H1 (cell line): Measurements from ENCODE around the gene JOSD2. TPM values are rescaled to one million over a fixed set of nuclear protein-coding genes. Genes with fewer than 3 reads are reported as not detected.

Experiments used
- JUND ChIP-seq: IDR thresholded peaks from 2 replicates; pipeline ENCODE4 v1.6.1; 2011; ENCODE audit warnings: mild to moderate bottlenecking, improper control_type of control experiment, low read length
- polyA plus RNA-seq, 7 experiments: library from polyadenylated mRNA; depleted of rRNA in 3 of 7; stranded (reverse) in 5 of 7; unstranded in 2 of 7; fragments of >200 nt in 5 of 7; fragments of 200-250 nt in 2 of 7; gene quantifications; 1 replicate in 5 of 7; 2 replicates in 1 of 7; 4 replicates in 1 of 7; pipeline versions ENCODE4 v1.2.1 to v1.2.3, GENCODE V29; 2011 to 2013; ENCODE audit warnings: missing spikeins in 2 of 7, mixed read lengths in 2 of 7
- total RNA-seq: library from RNA; stranded (reverse); fragmentation: NEBNext Ultra II Directional; extraction: Animal tissue kit (Norgen Biotek cat#: 25700); gene quantifications from 2 replicates; pipeline ENCODE4 v1.2.1, GENCODE V29; 2021
- TF ChIP-seq, protein P1 (sequence below): fragments of 300-600 bp; sonication (generic); IDR thresholded peaks from 2 replicates; pipeline ENCODE4 v1.7.1; 2012; ENCODE audit warnings: low read length, moderate library complexity, mild to moderate bottlenecking, inconsistent platforms; ENCODE audit not compliant: insufficient replicate concordance

Gene JOSD2
- total and polyA plus RNA-seq, 2 of the 8 experiments (the other 6 are each of a cell fraction or from before 2014, with no cell fraction given): 1.9 to 6.6 TPM

DNA sequence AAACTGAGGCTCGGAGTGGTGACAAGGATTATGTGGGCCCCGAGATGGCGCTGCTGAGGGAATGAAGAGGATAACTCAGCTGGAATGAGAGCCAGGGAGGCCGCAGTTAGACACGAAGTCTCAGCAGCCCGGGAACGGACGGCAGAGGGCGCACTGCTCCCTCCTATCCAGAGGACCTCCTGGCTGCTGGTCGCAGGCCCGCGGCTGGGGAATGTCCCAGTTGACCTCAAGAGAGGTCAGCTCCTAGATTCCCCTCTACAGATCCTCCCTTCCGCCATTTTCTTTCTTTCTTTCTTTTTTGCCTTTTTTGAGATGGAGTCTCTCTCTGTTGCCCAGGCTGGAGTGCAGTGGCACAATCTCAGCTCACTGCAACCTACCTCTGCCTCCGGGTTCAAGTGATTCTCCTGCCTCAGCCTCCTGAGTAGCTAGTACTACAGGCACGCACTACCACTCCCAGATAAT is 26.8 kb upstream of the JOSD2 start (continued):
- TF ChIP-seq, protein P1, sequence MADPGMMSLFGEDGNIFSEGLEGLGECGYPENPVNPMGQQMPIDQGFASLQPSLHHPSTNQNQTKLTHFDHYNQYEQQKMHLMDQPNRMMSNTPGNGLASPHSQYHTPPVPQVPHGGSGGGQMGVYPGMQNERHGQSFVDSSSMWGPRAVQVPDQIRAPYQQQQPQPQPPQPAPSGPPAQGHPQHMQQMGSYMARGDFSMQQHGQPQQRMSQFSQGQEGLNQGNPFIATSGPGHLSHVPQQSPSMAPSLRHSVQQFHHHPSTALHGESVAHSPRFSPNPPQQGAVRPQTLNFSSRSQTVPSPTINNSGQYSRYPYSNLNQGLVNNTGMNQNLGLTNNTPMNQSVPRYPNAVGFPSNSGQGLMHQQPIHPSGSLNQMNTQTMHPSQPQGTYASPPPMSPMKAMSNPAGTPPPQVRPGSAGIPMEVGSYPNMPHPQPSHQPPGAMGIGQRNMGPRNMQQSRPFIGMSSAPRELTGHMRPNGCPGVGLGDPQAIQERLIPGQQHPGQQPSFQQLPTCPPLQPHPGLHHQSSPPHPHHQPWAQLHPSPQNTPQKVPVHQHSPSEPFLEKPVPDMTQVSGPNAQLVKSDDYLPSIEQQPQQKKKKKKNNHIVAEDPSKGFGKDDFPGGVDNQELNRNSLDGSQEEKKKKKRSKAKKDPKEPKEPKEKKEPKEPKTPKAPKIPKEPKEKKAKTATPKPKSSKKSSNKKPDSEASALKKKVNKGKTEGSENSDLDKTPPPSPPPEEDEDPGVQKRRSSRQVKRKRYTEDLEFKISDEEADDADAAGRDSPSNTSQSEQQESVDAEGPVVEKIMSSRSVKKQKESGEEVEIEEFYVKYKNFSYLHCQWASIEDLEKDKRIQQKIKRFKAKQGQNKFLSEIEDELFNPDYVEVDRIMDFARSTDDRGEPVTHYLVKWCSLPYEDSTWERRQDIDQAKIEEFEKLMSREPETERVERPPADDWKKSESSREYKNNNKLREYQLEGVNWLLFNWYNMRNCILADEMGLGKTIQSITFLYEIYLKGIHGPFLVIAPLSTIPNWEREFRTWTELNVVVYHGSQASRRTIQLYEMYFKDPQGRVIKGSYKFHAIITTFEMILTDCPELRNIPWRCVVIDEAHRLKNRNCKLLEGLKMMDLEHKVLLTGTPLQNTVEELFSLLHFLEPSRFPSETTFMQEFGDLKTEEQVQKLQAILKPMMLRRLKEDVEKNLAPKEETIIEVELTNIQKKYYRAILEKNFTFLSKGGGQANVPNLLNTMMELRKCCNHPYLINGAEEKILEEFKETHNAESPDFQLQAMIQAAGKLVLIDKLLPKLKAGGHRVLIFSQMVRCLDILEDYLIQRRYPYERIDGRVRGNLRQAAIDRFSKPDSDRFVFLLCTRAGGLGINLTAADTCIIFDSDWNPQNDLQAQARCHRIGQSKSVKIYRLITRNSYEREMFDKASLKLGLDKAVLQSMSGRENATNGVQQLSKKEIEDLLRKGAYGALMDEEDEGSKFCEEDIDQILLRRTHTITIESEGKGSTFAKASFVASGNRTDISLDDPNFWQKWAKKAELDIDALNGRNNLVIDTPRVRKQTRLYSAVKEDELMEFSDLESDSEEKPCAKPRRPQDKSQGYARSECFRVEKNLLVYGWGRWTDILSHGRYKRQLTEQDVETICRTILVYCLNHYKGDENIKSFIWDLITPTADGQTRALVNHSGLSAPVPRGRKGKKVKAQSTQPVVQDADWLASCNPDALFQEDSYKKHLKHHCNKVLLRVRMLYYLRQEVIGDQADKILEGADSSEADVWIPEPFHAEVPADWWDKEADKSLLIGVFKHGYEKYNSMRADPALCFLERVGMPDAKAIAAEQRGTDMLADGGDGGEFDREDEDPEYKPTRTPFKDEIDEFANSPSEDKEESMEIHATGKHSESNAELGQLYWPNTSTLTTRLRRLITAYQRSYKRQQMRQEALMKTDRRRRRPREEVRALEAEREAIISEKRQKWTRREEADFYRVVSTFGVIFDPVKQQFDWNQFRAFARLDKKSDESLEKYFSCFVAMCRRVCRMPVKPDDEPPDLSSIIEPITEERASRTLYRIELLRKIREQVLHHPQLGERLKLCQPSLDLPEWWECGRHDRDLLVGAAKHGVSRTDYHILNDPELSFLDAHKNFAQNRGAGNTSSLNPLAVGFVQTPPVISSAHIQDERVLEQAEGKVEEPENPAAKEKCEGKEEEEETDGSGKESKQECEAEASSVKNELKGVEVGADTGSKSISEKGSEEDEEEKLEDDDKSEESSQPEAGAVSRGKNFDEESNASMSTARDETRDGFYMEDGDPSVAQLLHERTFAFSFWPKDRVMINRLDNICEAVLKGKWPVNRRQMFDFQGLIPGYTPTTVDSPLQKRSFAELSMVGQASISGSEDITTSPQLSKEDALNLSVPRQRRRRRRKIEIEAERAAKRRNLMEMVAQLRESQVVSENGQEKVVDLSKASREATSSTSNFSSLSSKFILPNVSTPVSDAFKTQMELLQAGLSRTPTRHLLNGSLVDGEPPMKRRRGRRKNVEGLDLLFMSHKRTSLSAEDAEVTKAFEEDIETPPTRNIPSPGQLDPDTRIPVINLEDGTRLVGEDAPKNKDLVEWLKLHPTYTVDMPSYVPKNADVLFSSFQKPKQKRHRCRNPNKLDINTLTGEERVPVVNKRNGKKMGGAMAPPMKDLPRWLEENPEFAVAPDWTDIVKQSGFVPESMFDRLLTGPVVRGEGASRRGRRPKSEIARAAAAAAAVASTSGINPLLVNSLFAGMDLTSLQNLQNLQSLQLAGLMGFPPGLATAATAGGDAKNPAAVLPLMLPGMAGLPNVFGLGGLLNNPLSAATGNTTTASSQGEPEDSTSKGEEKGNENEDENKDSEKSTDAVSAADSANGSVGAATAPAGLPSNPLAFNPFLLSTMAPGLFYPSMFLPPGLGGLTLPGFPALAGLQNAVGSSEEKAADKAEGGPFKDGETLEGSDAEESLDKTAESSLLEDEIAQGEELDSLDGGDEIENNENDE: no peak
- TF ChIP-seq JUND: peak; percentile 42; the same call in 1 of the 2 replicates
- TF ChIP-seq, all 59 proteins: peak for 18
